Keratinocyte (primary cell): ENCODE data around the gene IFTAP. TPM values are rescaled to one million over a fixed set of nuclear protein-coding genes. Genes with fewer than 3 reads are reported as not detected.

ENCODE experiments used
- DNase-seq: peaks from one replicate; pipeline ENCODE4 v3.0.0-alpha.2; 2011; ENCODE audit warnings: low read depth, missing footprints, low spot score
- FAIRE-seq: peaks from 2 replicates; lab custom pipeline; 2011; peaks lifted over from hg19 to GRCh38; lab: Jason Lieb, UNC
- H2AFZ ChIP-seq: 2 replicates; pipeline ENCODE4 v1.6.0; 2012; ENCODE audit warnings: low read length, control low read depth, inconsistent platforms; ENCODE audit not compliant: control insufficient read depth
- H3K27ac ChIP-seq: 2 replicates; pipeline ENCODE4 v1.5.1; 2011; ENCODE audit warnings: low read length; ENCODE audit not compliant: control insufficient read depth, insufficient read depth
- H3K27me3 ChIP-seq: 3 replicates; pipeline ENCODE4 v1.6.0; 2011; ENCODE audit warnings: low read length; ENCODE audit not compliant: control insufficient read depth, insufficient read depth; ENCODE audit errors: extremely low read depth
- H3K36me3 ChIP-seq, 2 experiments: 2 replicates in 1 of 2; 3 replicates in 1 of 2; pipeline ENCODE4 v1.5.1; 2011; ENCODE audit warnings: low read length in 2 of 2, mild to moderate bottlenecking in 1 of 2; ENCODE audit not compliant: control insufficient read depth in 2 of 2, insufficient read depth in 2 of 2; ENCODE audit errors: extremely low read depth in 1 of 2
- H3K4me1 ChIP-seq: 3 replicates; pipeline ENCODE4 v1.5.1; 2011; ENCODE audit warnings: low read length; ENCODE audit not compliant: control insufficient read depth, insufficient read depth; ENCODE audit errors: extremely low read depth
- H3K4me2 ChIP-seq: 3 replicates; pipeline ENCODE4 v1.6.0; 2011; ENCODE audit warnings: low read depth, low read length; ENCODE audit not compliant: control insufficient read depth, insufficient read depth; ENCODE audit errors: extremely low read depth
- H3K4me3 ChIP-seq, 3 experiments: fragments of 200-600 bp in 1 of 3; sonication (generic) in 1 of 3; 2 replicates in 2 of 3; 3 replicates in 1 of 3; pipeline ENCODE4 v1.5.1; 2011 to 2016; ENCODE audit warnings: low read length in 3 of 3, mild to moderate bottlenecking in 3 of 3, control low read depth in 2 of 3, inconsistent platforms in 1 of 3, low read depth in 1 of 3, mixed read lengths in 1 of 3, mixed run types in 1 of 3, moderate library complexity in 1 of 3; ENCODE audit not compliant: control insufficient read depth in 2 of 3, insufficient read depth in 2 of 3; ENCODE audit errors: extremely low read depth in 1 of 3
- H3K79me2 ChIP-seq: 2 replicates; pipeline ENCODE4 v1.6.0; 2012; ENCODE audit warnings: low read length; ENCODE audit not compliant: control insufficient read depth, insufficient read depth
- H3K9ac ChIP-seq: 3 replicates; pipeline ENCODE4 v1.6.0; 2011; ENCODE audit warnings: low read length; ENCODE audit not compliant: control insufficient read depth, insufficient read depth; ENCODE audit errors: extremely low read depth
- H3K9me1 ChIP-seq: 3 replicates; pipeline ENCODE4 v1.6.0; 2011; ENCODE audit warnings: low read length; ENCODE audit not compliant: control insufficient read depth, insufficient read depth; ENCODE audit errors: extremely low read depth
- H3K9me3 ChIP-seq: 2 replicates; pipeline ENCODE4 v1.5.1; 2012; ENCODE audit warnings: low read depth, low read length; ENCODE audit not compliant: control insufficient read depth
- H4K20me1 ChIP-seq: 3 replicates; pipeline ENCODE4 v1.6.0; 2011; ENCODE audit warnings: low read length; ENCODE audit not compliant: control insufficient read depth, insufficient read depth; ENCODE audit errors: extremely low read depth
- CTCF ChIP-seq, 3 experiments: IDR thresholded peaks in 1 of 3; conservative IDR thresholded peaks in 1 of 3; optimal IDR thresholded peaks in 1 of 3; 2 replicates in 2 of 3; 3 replicates in 1 of 3; pipeline versions ENCODE3 to v1.5.1; 2011; ENCODE audit warnings: low read length in 3 of 3, mild to moderate bottlenecking in 3 of 3, moderate library complexity in 2 of 3, control low read depth in 1 of 3, inconsistent platforms in 1 of 3; ENCODE audit not compliant: insufficient read depth in 2 of 3; ENCODE audit errors: extremely low read depth in 1 of 3
- EZH2 ChIP-seq: IDR thresholded peaks from one replicate; pipeline ENCODE4 v1.6.1; 2012; ENCODE audit warnings: inconsistent platforms, mild to moderate bottlenecking, low read length, moderate library complexity
- dilution Hi-C: fragments of 300-500 bp; cut with MboI; formaldehyde crosslinking; loops from one replicate; pipeline ENCODE4 v1.7.0; 2020; ENCODE audit warnings: low sequenced_read_pairs; ENCODE audit not compliant: extremely low pct_ligation_motif_present
- polyA plus RNA-seq, 5 experiments: library from polyadenylated mRNA; depleted of rRNA in 3 of 5; stranded (reverse) in 3 of 5; stranded (forward) in 1 of 5; unstranded in 1 of 5; fragments of >200 nt; gene quantifications; 1 replicate in 1 of 5; 2 replicates in 3 of 5; 3 replicates in 1 of 5; pipeline versions ENCODE4 v1.2.1 to v1.2.3, GENCODE V29; 2011 to 2012; ENCODE audit warnings: missing spikeins in 2 of 5, low read depth in 1 of 5, low replicate concordance in 1 of 5

The IFTAP gene
- polyA plus RNA-seq, 1 donor (not counting 4 experiments of a cell fraction or from before 2014, with no cell fraction given): 22.8 TPM

- H2AFZ ChIP-seq: no peak overlapping the region
- H3K9ac ChIP-seq: no peak overlapping the region
These were observed 108.7 kb downstream of the IFTAP start for GRCh38 chr11:36703055-36703404.

More at GRCh38 chr11:36703055-36703404, 108.7 kb downstream of the IFTAP start:
- Histone ChIP-seq H3K9me1 (no peaks in the 10 kb centered on the region), H3K4me3 (no peak overlapping the region), H3K27ac (no peak overlapping the region), H3K4me1 (peaks cover 5% of the 10 kb centered on the region), H3K27me3 (no peaks in the 10 kb centered on the region), H3K36me3 (no peaks in the 10 kb centered on the region), H3K79me2 (no peaks in the 10 kb centered on the region), H3K4me2 (no peak overlapping the region), H4K20me1 (no peaks in the 10 kb centered on the region), H3K9me3 (no peaks in the 10 kb centered on the region)
- no peak for TF ChIP-seq CTCF (optimal IDR thresholded peaks at IDR 0.05 in 1 of 3, IDR thresholded peaks at IDR 0.05 in 1 of 3, conservative IDR thresholded peaks at IDR 0.05 in 1 of 3; ENCODE audit: extremely low read depth in 1 of 3, insufficient read depth in 2 of 3, low read length in 3 of 3)
- no peak for TF ChIP-seq EZH2
- dilution Hi-C loops: no loop called here
- no peak for FAIRE-seq
- no peak for DNase-seq

Other genes starting within 250 kb of the IFTAP start
- gene TRAF6, start 84.2 kb upstream of the IFTAP start, polyA plus RNA-seq: 12.6 to 15.1 TPM (median 12.6 TPM) in 3 replicates
- 0.42 to 1.3 TPM (median 1.2 TPM) in 3 replicates for gene RAG1, start 26.5 kb upstream of the IFTAP start, polyA plus RNA-seq
- gene RAG2, start 3.7 kb downstream of the IFTAP start, polyA plus RNA-seq: not detected in 3 replicates